Measurements from ENCODE around the gene ARID4A. TPM values are rescaled to one million over a fixed set of nuclear protein-coding genes. Genes with fewer than 3 reads are reported as not detected.
"Not testable (repeated sequence)": the region's sequence is repeated elsewhere in the genome, so short reads cannot be mapped to it uniquely, and the experiment has no call there.

ARID4A gene
- total RNA-seq = 10 to 100 TPM in 2 of 4 donors, 1 to 10 TPM in 2; 8.2 to 37.5 (median 21.0) TPM

- peak; percentile 29 to 85 for DNase-seq
- intact Hi-C loops (cut with DNase I; ENCODE audit: low total_unique reads) = loop anchor here (10.0 kb wide), 1 partner anchor 54 kb away; the partner anchor contains the start of gene PSMA3
- TF ChIP-seq POLR2A (IDR thresholded peaks at IDR 0.05) (peak; percentile 89 to 96), CTCF (IDR thresholded peaks at IDR 0.05) (peak in 1 of 4 experiments; percentile 20)
- no peaks in the 10 kb centered on the region for H3K9me3 ChIP-seq
- peaks cover 0 to 9% of the 10 kb centered on the region in 2 donors for H3K4me1 ChIP-seq
- no peaks in the 10 kb centered on the region for H3K36me3 ChIP-seq
- peak within 1 kb of the TSS; percentile 91 to 92 for H3K4me3 ChIP-seq
- no peaks in the 10 kb centered on the region for H3K27me3 ChIP-seq
- H3K27ac ChIP-seq = peak within 1 kb of the TSS; percentile 98 to 99
Measured at GRCh38 chr14:58298477-58299400, at the start of gene ARID4A. TSS of gene ARID4A (plus strand) at chr14:58298555. CDS start at chr14:58299855, 1,300 bp downstream.

- H3K27ac ChIP-seq = no peak overlapping the region
- intact Hi-C loops (cut with DNase I; ENCODE audit: low total_unique reads) = loop anchor here (10.0 kb wide), 1 partner anchor 45 kb away; the partner anchor contains the start of gene ARID4A
- peaks cover 0 to 7% of the 10 kb centered on the region in 2 donors for H3K4me1 ChIP-seq
- TF ChIP-seq POLR2A (IDR thresholded peaks at IDR 0.05) (no peak), CTCF (IDR thresholded peaks at IDR 0.05) (no peak)
- H3K9me3 ChIP-seq = no peaks in the 10 kb centered on the region
- H3K4me3 ChIP-seq = no peak overlapping the region
- no peaks in the 10 kb centered on the region for H3K27me3 ChIP-seq
- DNase-seq = no peak
- H3K36me3 ChIP-seq = no peaks in the 10 kb centered on the region
Measured at GRCh38 chr14:58249611-58250010, 48.7 kb upstream of the ARID4A start.

GRCh38 chr14:58258156-58258555 is 40.2 kb upstream of the ARID4A start:
- Histone ChIP-seq H3K27me3 (no peaks in the 10 kb centered on the region), H3K27ac (no peak overlapping the region), H3K4me3 (no peak overlapping the region), H3K9me3 (no peaks in the 10 kb centered on the region), H3K4me1 (no peaks in the 10 kb centered on the region), H3K36me3 (no peaks in the 10 kb centered on the region)
- DNase-seq = no peak
- no peak for TF ChIP-seq CTCF (IDR thresholded peaks at IDR 0.05)
- no peak for TF ChIP-seq POLR2A (IDR thresholded peaks at IDR 0.05)
- intact Hi-C loops (cut with DNase I; ENCODE audit: low total_unique reads) = no loop called here

GRCh38 chr14:58262005-58262404 is 36.4 kb upstream of the ARID4A start:
- H3K27me3 ChIP-seq; intact Hi-C loops (cut with DNase I; ENCODE audit: low total_unique reads); H3K27ac ChIP-seq; DNase-seq; H3K4me1 ChIP-seq; H3K9me3 ChIP-seq; H3K36me3 ChIP-seq; H3K4me3 ChIP-seq: not testable (repeated sequence)

GRCh38 chr14:58265401-58265800 is 33.0 kb upstream of the ARID4A start:
- Histone ChIP-seq H3K27ac (no peak overlapping the region), H3K4me1 (no peaks in the 10 kb centered on the region), H3K4me3 (no peak overlapping the region), H3K27me3 (no peaks in the 10 kb centered on the region), H3K9me3 (no peaks in the 10 kb centered on the region), H3K36me3 (peaks cover 0 to 4% of the 10 kb centered on the region in 2 donors)
- TF ChIP-seq POLR2A (IDR thresholded peaks at IDR 0.05) (no peak), CTCF (IDR thresholded peaks at IDR 0.05) (no peak)
- no peak for DNase-seq
- intact Hi-C loops (cut with DNase I; ENCODE audit: low total_unique reads) = no loop called here
